Parathyroid adenoma (tissue), 2 donors: ENCODE results near the gene FALEC.

Experiments used
- H2AFZ ChIP-seq: fragments of 300-600 bp; sonication (generic); one replicate; pipeline ENCODE4 v1.7.0; 2017; ENCODE audit warnings: antibody characterized with exemption, mild to moderate bottlenecking
- H3K27ac ChIP-seq: fragments of 300-600 bp; sonication (generic); one replicate; pipeline ENCODE4 v1.7.0; 2017
- H3K27me3 ChIP-seq: fragments of 300-600 bp; sonication (generic); one replicate; pipeline ENCODE4 v1.7.0; 2017; ENCODE audit warnings: low read length; ENCODE audit not compliant: control insufficient read depth, insufficient read depth
- H3K36me3 ChIP-seq: fragments of 300-600 bp; sonication (generic); one replicate; pipeline ENCODE4 v1.7.0; 2017; ENCODE audit warnings: low read length; ENCODE audit not compliant: control insufficient read depth, insufficient read depth
- H3K4me1 ChIP-seq: fragments of 300-600 bp; sonication (generic); one replicate; pipeline ENCODE4 v1.7.0; 2017; ENCODE audit warnings: control low read depth
- H3K4me2 ChIP-seq: fragments of 300-600 bp; sonication (generic); one replicate; pipeline ENCODE4 v1.7.0; 2017; ENCODE audit warnings: low read length
- H3K4me3 ChIP-seq: fragments of 300-600 bp; sonication (generic); one replicate; pipeline ENCODE4 v1.7.0; 2017; ENCODE audit warnings: low read depth, low read length
- H3K79me2 ChIP-seq: fragments of 300-600 bp; sonication (generic); one replicate; pipeline ENCODE4 v1.7.0; 2017; ENCODE audit warnings: control low read depth
- H3K9ac ChIP-seq: fragments of 300-600 bp; sonication (generic); one replicate; pipeline ENCODE4 v1.7.0; 2017; ENCODE audit warnings: mild to moderate bottlenecking
- H3K9me3 ChIP-seq: fragments of 300-600 bp; sonication (generic); one replicate; pipeline ENCODE4 v1.7.0; 2017; ENCODE audit warnings: low read length; ENCODE audit not compliant: control insufficient read depth
- CTCF ChIP-seq: fragments of 300-600 bp; sonication (generic); IDR thresholded peaks from one replicate; pipeline ENCODE4 v1.7.0; 2017; ENCODE audit warnings: antibody characterized with exemption, mild to moderate bottlenecking
- donor health status: primary hyperparathyroidism.

The FALEC gene

GRCh38 chr1:150560576-150561253, 45.2 kb downstream of the FALEC start:
- Histone ChIP-seq H3K27me3 (no peaks in the 10 kb centered on the region), H3K4me1 (peaks cover 30% of the 10 kb centered on the region), H3K9ac (no peak overlapping the region), H3K27ac (peak overlapping the region; percentile 100), H3K36me3 (no peaks in the 10 kb centered on the region), H3K79me2 (no peaks in the 10 kb centered on the region), H3K4me2 (peak overlapping the region; percentile 99), H3K9me3 (no peaks in the 10 kb centered on the region), H2AFZ (peak overlapping the region; percentile 86), H3K4me3 (peak overlapping the region; percentile 70)
- peak; percentile 63 for TF ChIP-seq CTCF

GRCh38 chr1:150561254-150561973, 45.9 kb downstream of the FALEC start:
- TF ChIP-seq CTCF: no peak

GRCh38 chr1:150561974-150562445, 46.5 kb downstream of the FALEC start:
- peaks cover 30% of the 10 kb centered on the region for H3K4me1 ChIP-seq
- no peaks in the 10 kb centered on the region for H3K27me3 ChIP-seq
- H3K79me2 ChIP-seq: no peaks in the 10 kb centered on the region
- H3K36me3 ChIP-seq: no peaks in the 10 kb centered on the region
- H3K4me2 ChIP-seq: peak overlapping the region; percentile 99
- H3K9me3 ChIP-seq: no peaks in the 10 kb centered on the region
- H2AFZ ChIP-seq: peak overlapping the region; percentile 86
- peak overlapping the region; percentile 95 for H3K9ac ChIP-seq
- peak overlapping the region; percentile 70 for H3K4me3 ChIP-seq
- peak overlapping the region; percentile 100 for H3K27ac ChIP-seq
- TF ChIP-seq CTCF: no peak

More at GRCh38 chr1:150561254-150561973, 45.9 kb downstream of the FALEC start:
- Histone ChIP-seq H3K4me1 (peaks cover 30% of the 10 kb centered on the region), H3K4me2 (peak overlapping the region; percentile 99), H3K9ac (peak overlapping the region; percentile 95), H3K27me3 (no peaks in the 10 kb centered on the region), H2AFZ (peak overlapping the region; percentile 86), H3K79me2 (no peaks in the 10 kb centered on the region), H3K9me3 (no peaks in the 10 kb centered on the region), H3K27ac (peak overlapping the region; percentile 100), H3K4me3 (peak overlapping the region; percentile 70), H3K36me3 (no peaks in the 10 kb centered on the region)

- Histone ChIP-seq H3K4me3 (peak overlapping the region; percentile 70), H3K4me1 (peaks cover 36% of the 10 kb centered on the region), H3K4me2 (peak overlapping the region; percentile 99), H2AFZ (peak overlapping the region; percentile 86), H3K27me3 (no peaks in the 10 kb centered on the region), H3K36me3 (no peaks in the 10 kb centered on the region), H3K79me2 (no peaks in the 10 kb centered on the region), H3K9me3 (no peaks in the 10 kb centered on the region), H3K27ac (peak overlapping the region; percentile 100), H3K9ac (peak overlapping the region; percentile 95)
- no peak for TF ChIP-seq CTCF
These were observed 47.1 kb downstream of the FALEC start for GRCh38 chr1:150562446-150563339.
